Gastrocnemius medialis (tissue), 4 donors: ENCODE measurements around the gene PTGES2. TPM values are rescaled to one million over a fixed set of nuclear protein-coding genes. Genes with fewer than 3 reads are reported as not detected.
A peak's percentile ranks its signal among the peaks of the same experiment; 100 is the strongest.

Source experiments
- ATAC-seq, 2 donors: fragments of 150-250 bp; one replicate each; pipeline ENCODE4 v1.9.1; 2016
- DNase-seq, 2 donors: peaks; one replicate each; pipeline ENCODE4 v3.0.0-alpha.2; 2019
- H3K27ac ChIP-seq, 4 donors: fragments of 200-600 bp; sonication (generic); 1 replicate in 1 of 4; 2 replicates in 3 of 4; pipeline ENCODE4 v1.5.1; 2016 to 2018; ENCODE audit warnings: mild to moderate bottlenecking in 2 of 4, moderate library complexity in 1 of 4
- H3K27me3 ChIP-seq, 3 donors: fragments of 200-600 bp; sonication (generic) in 2 of 3; 1 replicate in 1 of 3; 2 replicates in 2 of 3; pipeline versions ENCODE4 v1.5.1 to v1.6.0; 2016 to 2019; ENCODE audit warnings: mild to moderate bottlenecking in 1 of 3, moderate library complexity in 1 of 3
- H3K36me3 ChIP-seq, 2 donors: fragments of 200-600 bp; sonication (generic) in 1 of 2; one replicate each; pipeline ENCODE4 v1.5.1; 2017 to 2018
- H3K4me1 ChIP-seq, 2 donors: fragments of 200-600 bp; sonication (generic) in 1 of 2; one replicate each; pipeline ENCODE4 v1.5.1; 2016 to 2017; ENCODE audit warnings: mild to moderate bottlenecking in 2 of 2
- H3K4me3 ChIP-seq, 4 donors: fragments of 200-600 bp; sonication (generic) in 3 of 4; 1 replicate in 1 of 4; 2 replicates in 3 of 4; pipeline ENCODE4 v1.5.1; 2016 to 2019; ENCODE audit warnings: mild to moderate bottlenecking in 2 of 4
- H3K9me3 ChIP-seq, 3 donors: fragments of 200-600 bp; sonication (generic) in 2 of 3; 1 replicate in 1 of 3; 2 replicates in 2 of 3; pipeline ENCODE4 v1.5.1; 2016 to 2019
- POLR2A ChIP-seq, 2 donors: fragments of 450-650 bp; IDR thresholded peaks; one replicate each; pipeline ENCODE4 v1.6.1; 2017; ENCODE audit warnings: antibody characterized with exemption in 2 of 2, mild to moderate bottlenecking in 2 of 2, moderate library complexity in 2 of 2
- in situ Hi-C, 4 donors: fragments of 200-750 bp; cut with MboI; loops; one replicate each; pipeline versions ENCODE4 v1.15.0 to v1.8.0; 2017; ENCODE audit warnings: low sequenced_read_pairs in 4 of 4
- intact Hi-C: fragments of 100-400 bp; cut with DNase I; formaldehyde crosslinking; loops from one replicate; pipeline ENCODE4 v1.15.1; 2023; ENCODE audit warnings: low total_unique reads
- total RNA-seq, 4 donors: library from RNA; depleted of rRNA; stranded (reverse); fragments of >200 nt; gene quantifications; one replicate each; pipeline versions ENCODE4 v1.1.0 to v1.2.3, GENCODE V29; 2016
- TF ChIP-seq, protein P1 (sequence below), 5 experiments: fragments of 450-650 bp in 3 of 5; fragments of 200-600 bp in 2 of 5; sonication (generic) in 2 of 5; IDR thresholded peaks in 4 of 5; conservative IDR thresholded peaks in 1 of 5; 1 replicate in 4 of 5; 2 replicates in 1 of 5; pipeline ENCODE4 v1.5.1; 2016 to 2019; ENCODE audit warnings: antibody characterized with exemption in 5 of 5, mild to moderate bottlenecking in 3 of 5, moderate library complexity in 3 of 5

The PTGES2 gene
- total RNA-seq, 4 donors from 2014 or later, result 95.2 to 266 (median 155) TPM

DNA sequence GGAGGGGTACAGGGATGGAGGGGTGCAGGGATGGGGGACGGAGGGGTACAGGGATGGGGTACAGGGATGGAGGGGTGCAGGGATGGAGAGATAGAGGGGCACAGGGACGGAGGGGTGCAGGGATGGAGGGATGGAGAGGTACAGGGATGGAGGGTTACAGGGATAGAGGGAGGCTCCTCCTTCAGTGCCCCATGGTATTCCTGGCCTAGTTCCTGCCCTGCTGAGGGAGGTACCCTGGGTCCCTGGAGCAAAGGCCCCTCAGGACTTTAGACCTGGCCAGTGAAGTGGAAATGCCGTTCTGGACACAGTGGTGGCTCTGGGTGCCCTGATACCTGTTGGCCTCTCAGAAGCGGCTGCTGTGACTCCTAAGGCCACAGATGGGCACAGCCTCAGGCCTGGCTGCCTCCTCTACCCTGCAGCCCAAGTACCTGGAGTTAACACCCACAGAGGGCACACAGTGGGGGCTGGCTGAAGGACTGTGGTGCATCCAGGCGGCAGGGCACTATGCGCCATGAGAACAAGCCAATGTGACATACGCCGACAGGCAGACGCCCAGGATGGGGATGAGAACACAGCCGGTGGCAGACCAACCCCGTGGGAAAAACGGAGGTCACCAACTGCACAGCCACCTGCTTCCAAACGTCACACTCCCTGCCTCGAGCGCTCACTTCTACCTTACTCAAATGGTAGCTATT is 8.4 kb downstream of the PTGES2 start:
- in situ Hi-C loops (loop anchor here in 3 of 4 donors (10.0 to 25.0 kb wide), 2 partner anchors 157 to 164 kb away; no protein-coding TSS in a partner anchor), intact Hi-C loops (loop anchor here (5.0 kb wide), 2 partner anchors 37 to 177 kb away; no protein-coding TSS in a partner anchor)
- H3K9me3 ChIP-seq, result no peaks in the 10 kb centered on the region
- peak overlapping the region in 2 of 4 donors; percentile 33 to 57 for H3K27ac ChIP-seq
- peak in 1 of 2 donors; percentile 66 for DNase-seq
- no peak for TF ChIP-seq POLR2A (IDR thresholded peaks at IDR 0.05)
- TF ChIP-seq, protein P1, sequence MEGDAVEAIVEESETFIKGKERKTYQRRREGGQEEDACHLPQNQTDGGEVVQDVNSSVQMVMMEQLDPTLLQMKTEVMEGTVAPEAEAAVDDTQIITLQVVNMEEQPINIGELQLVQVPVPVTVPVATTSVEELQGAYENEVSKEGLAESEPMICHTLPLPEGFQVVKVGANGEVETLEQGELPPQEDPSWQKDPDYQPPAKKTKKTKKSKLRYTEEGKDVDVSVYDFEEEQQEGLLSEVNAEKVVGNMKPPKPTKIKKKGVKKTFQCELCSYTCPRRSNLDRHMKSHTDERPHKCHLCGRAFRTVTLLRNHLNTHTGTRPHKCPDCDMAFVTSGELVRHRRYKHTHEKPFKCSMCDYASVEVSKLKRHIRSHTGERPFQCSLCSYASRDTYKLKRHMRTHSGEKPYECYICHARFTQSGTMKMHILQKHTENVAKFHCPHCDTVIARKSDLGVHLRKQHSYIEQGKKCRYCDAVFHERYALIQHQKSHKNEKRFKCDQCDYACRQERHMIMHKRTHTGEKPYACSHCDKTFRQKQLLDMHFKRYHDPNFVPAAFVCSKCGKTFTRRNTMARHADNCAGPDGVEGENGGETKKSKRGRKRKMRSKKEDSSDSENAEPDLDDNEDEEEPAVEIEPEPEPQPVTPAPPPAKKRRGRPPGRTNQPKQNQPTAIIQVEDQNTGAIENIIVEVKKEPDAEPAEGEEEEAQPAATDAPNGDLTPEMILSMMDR (IDR thresholded peaks at IDR 0.05 in 4 of 5, conservative IDR thresholded peaks at IDR 0.05 in 1 of 5), result no peak
- H3K4me1 ChIP-seq, result peaks cover 8 to 10% of the 10 kb centered on the region in 2 donors
- H3K36me3 ChIP-seq, result peaks cover 0 to 29% of the 10 kb centered on the region in 2 donors
- peak in 1 of 2 donors; percentile 31 for ATAC-seq
- H3K4me3 ChIP-seq, result no peak overlapping the region
- H3K27me3 ChIP-seq, result no peaks in the 10 kb centered on the region

DNA sequence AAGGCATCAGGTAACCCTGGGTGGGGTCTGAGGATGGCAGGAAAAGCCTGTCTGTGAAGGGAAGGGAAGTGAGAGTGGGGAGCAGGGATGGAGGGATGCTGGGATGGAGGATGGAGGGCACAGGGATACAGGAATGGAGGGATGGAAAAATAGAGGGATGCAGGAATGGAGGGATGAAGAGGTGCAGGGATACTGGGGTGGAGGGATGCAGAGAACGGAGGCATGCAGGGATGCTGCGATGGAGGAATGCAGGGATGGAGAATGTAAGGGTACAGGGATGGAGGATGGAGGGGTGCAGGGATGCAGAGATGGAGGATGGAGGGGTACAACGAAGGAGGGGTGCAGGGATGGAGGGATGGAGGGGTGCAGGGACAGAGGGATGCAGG is 9.1 kb downstream of the PTGES2 start:
- TF ChIP-seq POLR2A (IDR thresholded peaks at IDR 0.05), result no peak
- TF ChIP-seq, protein P1 (IDR thresholded peaks at IDR 0.05 in 4 of 5, conservative IDR thresholded peaks at IDR 0.05 in 1 of 5), result no peak
- H3K27me3 ChIP-seq, result no peaks in the 10 kb centered on the region
- H3K4me1 ChIP-seq, result peaks cover 8 to 10% of the 10 kb centered on the region in 2 donors
- H3K27ac ChIP-seq, result no peak overlapping the region
- intact Hi-C loops (loop anchor here (5.0 kb wide), 2 partner anchors 36 to 176 kb away; no protein-coding TSS in a partner anchor), in situ Hi-C loops (loop anchor here in 3 of 4 donors (10.0 to 25.0 kb wide), 2 partner anchors 156 to 164 kb away; no protein-coding TSS in a partner anchor)
- DNase-seq, result no peak
- no peak overlapping the region for H3K4me3 ChIP-seq
- ATAC-seq, result no peak
- H3K9me3 ChIP-seq, result no peaks in the 10 kb centered on the region
- H3K36me3 ChIP-seq, result peaks cover 0 to 26% of the 10 kb centered on the region in 2 donors

DNA sequence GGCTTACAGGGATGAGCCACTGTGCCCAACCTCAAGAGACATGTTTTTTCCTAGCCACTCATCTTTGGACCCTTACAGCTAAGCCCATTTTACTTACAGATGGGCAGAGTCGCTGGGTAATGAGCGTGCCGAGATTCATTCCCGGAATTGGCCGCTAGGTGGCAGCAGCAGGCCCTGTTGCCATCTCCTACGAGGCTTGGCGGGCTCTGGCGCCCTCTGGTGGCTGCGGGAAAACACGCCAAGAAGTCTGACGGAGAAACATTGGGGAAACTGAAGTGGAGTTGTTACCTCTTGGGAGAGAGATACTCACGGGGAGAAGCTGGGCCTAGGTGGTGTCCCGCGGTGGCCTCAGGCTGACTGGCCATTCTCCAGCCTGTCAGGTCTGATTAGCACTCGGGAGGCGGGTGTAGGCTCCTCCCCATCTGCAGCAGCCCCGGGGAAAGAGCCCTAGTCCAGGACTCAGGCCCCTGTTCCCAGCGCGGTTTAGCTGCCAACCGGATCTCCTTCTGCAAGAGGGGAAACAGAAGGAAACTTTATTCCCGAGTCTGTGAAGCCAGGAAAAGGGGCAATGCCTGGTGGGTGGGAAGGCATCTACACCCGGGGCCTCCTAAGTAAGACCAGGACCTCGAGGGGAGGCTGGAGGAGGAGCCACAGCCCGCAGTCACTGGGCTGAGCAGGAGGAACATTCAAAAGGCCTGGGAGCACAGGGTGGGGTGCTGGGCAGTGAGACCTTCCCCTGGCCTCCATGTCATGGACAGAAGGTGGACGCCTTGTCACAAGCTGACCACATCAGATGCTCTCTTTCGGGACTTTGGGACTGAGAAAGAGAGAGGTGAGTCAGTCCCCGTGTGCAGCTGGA is 9.7 kb downstream of the PTGES2 start:
- TF ChIP-seq, protein P1 (IDR thresholded peaks at IDR 0.05 in 4 of 5, conservative IDR thresholded peaks at IDR 0.05 in 1 of 5), result peak; percentile 100
- no peak for TF ChIP-seq POLR2A (IDR thresholded peaks at IDR 0.05)
- Histone ChIP-seq H3K27ac (peak overlapping the region in 1 of 4 donors; percentile 29), H3K9me3 (no peaks in the 10 kb centered on the region), H3K4me3 (no peak overlapping the region), H3K27me3 (no peaks in the 10 kb centered on the region), H3K4me1 (peaks cover 8 to 10% of the 10 kb centered on the region in 2 donors), H3K36me3 (peaks cover 0 to 21% of the 10 kb centered on the region in 2 donors)
- intact Hi-C loops, result loop anchor here (5.0 kb wide), 2 partner anchors 36 to 176 kb away; no protein-coding TSS in a partner anchor
- ATAC-seq, result peak; percentile 68 to 75
- peak; percentile 83 to 88 for DNase-seq
- in situ Hi-C loops, result loop anchor here in 3 of 4 donors (10.0 to 25.0 kb wide), 2 partner anchors 156 to 163 kb away; no protein-coding TSS in a partner anchor
